GM18870 (cell line): ENCODE results near the gene LILRA6.
"Not testable (repeated sequence)": the region's sequence is repeated elsewhere in the genome, so short reads cannot be mapped to it uniquely, and the experiment has no call there.

ENCODE experiments used
- ATAC-seq: cut with Tn5 transposase; IDR thresholded peaks from one replicate; pipeline ENCODE4 v1.9.1; 2021; ENCODE audit warnings: moderate library complexity; ENCODE audit not compliant: unreplicated experiment

The LILRA6 gene

GRCh38 chr19:54233941-54234340, 8.6 kb downstream of the LILRA6 start:
- ATAC-seq, result no peak

- ATAC-seq, result no peak
These were observed 11.3 kb downstream of the LILRA6 start for GRCh38 chr19:54231077-54231931.

- no peak for ATAC-seq
These were observed 12.6 kb downstream of the LILRA6 start for GRCh38 chr19:54230031-54230430.

- no peak for ATAC-seq
These were observed 13.4 kb downstream of the LILRA6 start for GRCh38 chr19:54229146-54229545.

- ATAC-seq, result not testable (repeated sequence)
These were observed 18.0 kb downstream of the LILRA6 start for GRCh38 chr19:54224619-54225018.

GRCh38 chr19:54223937-54224281, 18.7 kb downstream of the LILRA6 start:
- ATAC-seq, result not testable (repeated sequence)

- not testable (repeated sequence) for ATAC-seq
These were observed 19.2 kb downstream of the LILRA6 start for GRCh38 chr19:54223277-54223936.

- ATAC-seq, result not testable (repeated sequence)
These were observed 19.9 kb downstream of the LILRA6 start, which contains the start of gene LILRB3 for GRCh38 chr19:54222474-54223276. TSS of gene LILRB3 (minus strand) at chr19:54223007. CDS start at chr19:54222976, 31 bp downstream.

- not testable (repeated sequence) for ATAC-seq
These were observed 20.6 kb downstream of the LILRA6 start for GRCh38 chr19:54221947-54222346.

GRCh38 chr19:54219702-54220101, 22.9 kb downstream of the LILRA6 start:
- ATAC-seq, result not testable (repeated sequence)

GRCh38 chr19:54218960-54219661, 23.5 kb downstream of the LILRA6 start:
- no peak for ATAC-seq

GRCh38 chr19:54218259-54218658, 24.3 kb downstream of the LILRA6 start:
- ATAC-seq, result no peak

- not testable (repeated sequence) for ATAC-seq
These were observed 24.9 kb downstream of the LILRA6 start for GRCh38 chr19:54217517-54218247.

GRCh38 chr19:54216869-54217268, 25.7 kb downstream of the LILRA6 start:
- no peak for ATAC-seq

- not testable (repeated sequence) for ATAC-seq
These were observed 27.9 kb downstream of the LILRA6 start for GRCh38 chr19:54214734-54215133.

- not testable (repeated sequence) for ATAC-seq
These were observed 28.4 kb downstream of the LILRA6 start for GRCh38 chr19:54214217-54214616.

- no peak for ATAC-seq
These were observed 31.4 kb downstream of the LILRA6 start for GRCh38 chr19:54211235-54211634.

- ATAC-seq, result no peak
These were observed 32.6 kb downstream of the LILRA6 start for GRCh38 chr19:54209811-54210494.

GRCh38 chr19:54209058-54209810, 33.4 kb downstream of the LILRA6 start:
- no peak for ATAC-seq
